H1 (cell line): ENCODE results near the gene SLC35G6. TPM values are rescaled to one million over a fixed set of nuclear protein-coding genes. Genes with fewer than 3 reads are reported as not detected.

ENCODE experiments used
- ATF2 ChIP-seq: IDR thresholded peaks from 2 replicates; pipeline ENCODE4 v1.6.1; 2012; ENCODE audit warnings: low read length, inconsistent platforms
- BACH1 ChIP-seq: IDR thresholded peaks from 2 replicates; pipeline ENCODE4 v1.6.1; 2012; ENCODE audit warnings: low read length, improper control_type of control experiment
- CBX8 ChIP-seq: fragments of 300-800, 300-1000 bp; sonication (generic); IDR thresholded peaks from 2 replicates; pipeline ENCODE4 v1.7.1; 2016; ENCODE audit warnings: low read depth, low read length, borderline replicate concordance
- CTBP2 ChIP-seq: IDR thresholded peaks from 2 replicates; pipeline ENCODE4 v1.7.0; 2011; ENCODE audit warnings: borderline replicate concordance, mild to moderate bottlenecking, moderate library complexity, mixed read lengths, low read length; ENCODE audit not compliant: insufficient read depth, insufficient read length
- CTCF ChIP-seq, 3 experiments: IDR thresholded peaks; 1 replicate in 2 of 3; 2 replicates in 1 of 3; pipeline versions ENCODE4 v1.5.1 to v1.6.1; 2011; ENCODE audit warnings: low read length in 3 of 3, mild to moderate bottlenecking in 3 of 3, inconsistent platforms in 2 of 3, low read depth in 1 of 3, moderate library complexity in 1 of 3; ENCODE audit not compliant: insufficient read depth in 1 of 3; ENCODE audit errors: control extremely low read depth in 1 of 3
- E2F6 ChIP-seq: IDR thresholded peaks from 2 replicates; pipeline ENCODE4 v1.6.1; 2012; ENCODE audit warnings: inconsistent platforms
- GABPA ChIP-seq: IDR thresholded peaks from 2 replicates; pipeline ENCODE4 v1.6.1; 2011; ENCODE audit warnings: mild to moderate bottlenecking, low read length, moderate library complexity, borderline replicate concordance; ENCODE audit not compliant: insufficient read depth
- JUN ChIP-seq: IDR thresholded peaks from 2 replicates; pipeline ENCODE4 v1.6.1; 2011; ENCODE audit warnings: low read depth, mild to moderate bottlenecking, improper control_type of control experiment, low read length
- KDM4A ChIP-seq: IDR thresholded peaks from one replicate; pipeline ENCODE4 v1.7.1; 2012; ENCODE audit warnings: low read depth, mild to moderate bottlenecking, moderate library complexity, low read length, inconsistent platforms; ENCODE audit not compliant: severe bottlenecking
- RAD21 ChIP-seq, 2 experiments: IDR thresholded peaks in 1 of 2; conservative IDR thresholded peaks in 1 of 2; 2 replicates each; pipeline ENCODE4 v1.6.1; 2011; ENCODE audit warnings: low read depth in 2 of 2, low read length in 2 of 2, improper control_type of control experiment in 1 of 2, inconsistent platforms in 1 of 2, mild to moderate bottlenecking in 1 of 2, moderate library complexity in 1 of 2
- RNF2 ChIP-seq: fragments of 200-900, 300-1000 bp; sonication (generic); IDR thresholded peaks from 2 replicates; pipeline ENCODE4 v1.7.1; 2016; ENCODE audit warnings: borderline replicate concordance, low read depth, mild to moderate bottlenecking, antibody characterized with exemption, low read length; ENCODE audit not compliant: poor library complexity, severe bottlenecking; ENCODE audit errors: missing control alignments
- SIN3A ChIP-seq, 2 experiments: IDR thresholded peaks in 1 of 2; conservative IDR thresholded peaks in 1 of 2; 2 replicates each; pipeline ENCODE4 v1.6.1; 2011 to 2012; ENCODE audit warnings: low read length in 2 of 2, improper control_type of control experiment in 1 of 2, low read depth in 1 of 2, mild to moderate bottlenecking in 1 of 2
- SP1 ChIP-seq: IDR thresholded peaks from 2 replicates; pipeline ENCODE4 v1.6.1; 2011; ENCODE audit warnings: low read depth, low read length
- SRF ChIP-seq: IDR thresholded peaks from 2 replicates; pipeline ENCODE4 v1.6.1; 2011; ENCODE audit warnings: mild to moderate bottlenecking, low read depth, low read length, moderate library complexity
- TAF7 ChIP-seq: optimal IDR thresholded peaks from 2 replicates; pipeline ENCODE3; 2011; ENCODE audit warnings: low read depth, mild to moderate bottlenecking, inconsistent platforms, low read length, moderate library complexity, borderline replicate concordance
- polyA plus RNA-seq, 7 experiments: library from polyadenylated mRNA; depleted of rRNA in 3 of 7; stranded (reverse) in 5 of 7; unstranded in 2 of 7; fragments of >200 nt in 5 of 7; fragments of 200-250 nt in 2 of 7; gene quantifications; 1 replicate in 5 of 7; 2 replicates in 1 of 7; 4 replicates in 1 of 7; pipeline versions ENCODE4 v1.2.1 to v1.2.3, GENCODE V29; 2011 to 2013; ENCODE audit warnings: missing spikeins in 2 of 7, mixed read lengths in 2 of 7
- total RNA-seq: library from RNA; stranded (reverse); fragmentation: NEBNext Ultra II Directional; extraction: Animal tissue kit (Norgen Biotek cat#: 25700); gene quantifications from 2 replicates; pipeline ENCODE4 v1.2.1, GENCODE V29; 2021

Gene SLC35G6
- total and polyA plus RNA-seq, 2 of the 8 experiments (the other 6 are each of a cell fraction or from before 2014, with no cell fraction given), result 0.05 TPM; not detected in 1

GRCh38 chr17:7484067-7484918 is 3.0 kb downstream of the SLC35G6 start, which contains the start of gene POLR2A (continued):
- no peak for TF ChIP-seq GABPA
- peak; percentile 47 for TF ChIP-seq KDM4A
- peak; percentile 78 to 92; a peak in 2 of 4 replicates for TF ChIP-seq SIN3A (conservative IDR thresholded peaks at IDR 0.05 in 1 of 2, IDR thresholded peaks at IDR 0.05 in 1 of 2; ENCODE audit: low read depth in 1 of 2, low read length in 2 of 2)
- TF ChIP-seq SP1, result peak; percentile 80
- no peak for TF ChIP-seq CTCF (IDR thresholded peaks at IDR 0.05; ENCODE audit: control extremely low read depth in 1 of 3, insufficient read depth in 1 of 3, low read depth in 1 of 3, low read length in 3 of 3)
- no peak; the same call in 1 of the 2 replicates for TF ChIP-seq E2F6
- peak; percentile 34; the same call in 1 of the 2 replicates for TF ChIP-seq JUN
- TF ChIP-seq RAD21 (IDR thresholded peaks at IDR 0.05 in 1 of 2, conservative IDR thresholded peaks at IDR 0.05 in 1 of 2; ENCODE audit: low read depth in 2 of 2, low read length in 2 of 2), result no peak
- TF ChIP-seq TAF7, result peak; percentile 98
- TF ChIP-seq BACH1, result no peak
- TF ChIP-seq RNF2, result no peak
- no peak for TF ChIP-seq SRF
- TF ChIP-seq CTBP2, result no peak
- TF ChIP-seq CBX8, result no peak
- TF ChIP-seq ATF2, result peak; percentile 58; the same call in 1 of the 2 replicates
